DOHH2 (cell line): ENCODE measurements around the gene HECTD1.

Experiments used
- H3F3A ChIP-seq: fragments of 200-600 bp; sonication (generic), shearing (Covaris generic); 2 replicates; pipeline ENCODE4 v1.6.0; 2016; ENCODE audit warnings: antibody characterized with exemption, mild to moderate bottlenecking; ENCODE audit not compliant: control insufficient read depth, insufficient read depth
- H3K27ac ChIP-seq: fragments of 200-600 bp; sonication (generic); 2 replicates; pipeline ENCODE4 v1.5.1; 2014; ENCODE audit warnings: low read depth, mild to moderate bottlenecking, low read length, moderate library complexity
- H3K27me3 ChIP-seq: fragments of 200-600 bp; sonication (generic); 2 replicates; pipeline ENCODE4 v1.6.1; 2014; ENCODE audit warnings: mild to moderate bottlenecking, low read length, mixed read lengths; ENCODE audit not compliant: control insufficient read depth
- H3K36me3 ChIP-seq: fragments of 200-600 bp; sonication (generic); 2 replicates; pipeline ENCODE4 v1.6.1; 2014; ENCODE audit warnings: mild to moderate bottlenecking, low read length, moderate library complexity, mixed read lengths; ENCODE audit not compliant: control insufficient read depth
- H3K4me1 ChIP-seq: fragments of 200-600 bp; sonication (generic); 2 replicates; pipeline ENCODE4 v1.6.1; 2014; ENCODE audit warnings: mild to moderate bottlenecking, low read length, mixed read lengths; ENCODE audit not compliant: control insufficient read depth
- H3K4me2 ChIP-seq: fragments of 200-600 bp; sonication (generic); 2 replicates; pipeline ENCODE4 v1.6.0; 2014; ENCODE audit warnings: mild to moderate bottlenecking, low read length, moderate library complexity
- H3K4me3 ChIP-seq: fragments of 200-600 bp; sonication (generic); 2 replicates; pipeline ENCODE4 v1.5.1; 2014; ENCODE audit warnings: mild to moderate bottlenecking, low read length, mixed read lengths
- H3K79me2 ChIP-seq: fragments of 200-600 bp; sonication (generic); 2 replicates; pipeline ENCODE4 v1.6.1; 2014; ENCODE audit warnings: mild to moderate bottlenecking, low read length, mixed read lengths; ENCODE audit not compliant: control insufficient read depth
- H3K9me2 ChIP-seq: fragments of 200-600 bp; sonication (generic); replicated peaks from 2 replicates; pipeline ENCODE4 v1.6.1; 2014; ENCODE audit warnings: mild to moderate bottlenecking, low read length, mixed read lengths; ENCODE audit not compliant: control insufficient read depth
- H3K9me3 ChIP-seq: fragments of 200-600 bp; sonication (generic); 2 replicates; pipeline ENCODE4 v1.6.1; 2014; ENCODE audit warnings: antibody characterized with exemption, low read length, mixed read lengths; ENCODE audit not compliant: control insufficient read depth, insufficient read depth
- H4K20me1 ChIP-seq: fragments of 200-600 bp; sonication (generic); 2 replicates; pipeline ENCODE4 v1.6.0; 2014; ENCODE audit warnings: low read depth, mild to moderate bottlenecking, antibody characterized with exemption, low read length, moderate library complexity; ENCODE audit not compliant: control insufficient read depth, insufficient read depth
- EZH2phosphoT487 ChIP-seq: fragments of 200-600 bp; sonication (generic); IDR thresholded peaks from 2 replicates; pipeline ENCODE4 v1.6.1; 2017; ENCODE audit warnings: borderline replicate concordance, mild to moderate bottlenecking, antibody characterized with exemption, low read length, moderate library complexity, mixed read lengths
- TF ChIP-seq, protein P1 (sequence below): fragments of 200-600 bp; sonication (generic); IDR thresholded peaks from one replicate; pipeline ENCODE4 v1.5.1; 2014; ENCODE audit warnings: antibody characterized with exemption, mild to moderate bottlenecking, low read depth, low read length; ENCODE audit not compliant: poor library complexity, severe bottlenecking

The HECTD1 gene

DNA sequence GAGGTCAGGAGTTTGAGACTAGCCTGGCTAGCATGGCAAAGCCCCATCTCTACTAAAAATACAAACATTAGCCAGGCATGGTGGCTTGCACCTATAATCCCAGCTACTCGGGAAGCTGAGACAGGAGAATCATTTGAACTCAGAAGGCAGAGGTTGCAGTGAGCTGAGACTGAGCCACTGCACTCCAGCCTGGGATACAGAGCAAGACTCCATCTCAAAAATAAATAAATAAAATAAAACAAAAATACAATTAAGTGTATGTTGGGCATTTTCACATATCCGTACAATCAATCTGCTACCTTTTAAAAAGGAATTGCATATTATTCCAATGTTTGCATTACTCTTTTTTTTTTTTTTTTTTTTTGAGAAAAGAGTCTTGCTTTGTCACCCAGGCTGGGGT, 47.7 kb upstream of the HECTD1 start:
- Histone ChIP-seq H3K79me2 (no peaks in the 10 kb centered on the region), H3K9me2 (no peaks in the 10 kb centered on the region), H3K4me2 (no peak overlapping the region), H3K36me3 (no peaks in the 10 kb centered on the region), H3K27me3 (no peaks in the 10 kb centered on the region), H3K4me1 (no peaks in the 10 kb centered on the region), H3K4me3 (no peak overlapping the region), H4K20me1 (no peaks in the 10 kb centered on the region), H3F3A (no peaks in the 10 kb centered on the region), H3K9me3 (no peaks in the 10 kb centered on the region), H3K27ac (no peak overlapping the region)
- TF ChIP-seq, protein P1, sequence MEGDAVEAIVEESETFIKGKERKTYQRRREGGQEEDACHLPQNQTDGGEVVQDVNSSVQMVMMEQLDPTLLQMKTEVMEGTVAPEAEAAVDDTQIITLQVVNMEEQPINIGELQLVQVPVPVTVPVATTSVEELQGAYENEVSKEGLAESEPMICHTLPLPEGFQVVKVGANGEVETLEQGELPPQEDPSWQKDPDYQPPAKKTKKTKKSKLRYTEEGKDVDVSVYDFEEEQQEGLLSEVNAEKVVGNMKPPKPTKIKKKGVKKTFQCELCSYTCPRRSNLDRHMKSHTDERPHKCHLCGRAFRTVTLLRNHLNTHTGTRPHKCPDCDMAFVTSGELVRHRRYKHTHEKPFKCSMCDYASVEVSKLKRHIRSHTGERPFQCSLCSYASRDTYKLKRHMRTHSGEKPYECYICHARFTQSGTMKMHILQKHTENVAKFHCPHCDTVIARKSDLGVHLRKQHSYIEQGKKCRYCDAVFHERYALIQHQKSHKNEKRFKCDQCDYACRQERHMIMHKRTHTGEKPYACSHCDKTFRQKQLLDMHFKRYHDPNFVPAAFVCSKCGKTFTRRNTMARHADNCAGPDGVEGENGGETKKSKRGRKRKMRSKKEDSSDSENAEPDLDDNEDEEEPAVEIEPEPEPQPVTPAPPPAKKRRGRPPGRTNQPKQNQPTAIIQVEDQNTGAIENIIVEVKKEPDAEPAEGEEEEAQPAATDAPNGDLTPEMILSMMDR = no peak
- TF ChIP-seq EZH2phosphoT487 = no peak

DNA sequence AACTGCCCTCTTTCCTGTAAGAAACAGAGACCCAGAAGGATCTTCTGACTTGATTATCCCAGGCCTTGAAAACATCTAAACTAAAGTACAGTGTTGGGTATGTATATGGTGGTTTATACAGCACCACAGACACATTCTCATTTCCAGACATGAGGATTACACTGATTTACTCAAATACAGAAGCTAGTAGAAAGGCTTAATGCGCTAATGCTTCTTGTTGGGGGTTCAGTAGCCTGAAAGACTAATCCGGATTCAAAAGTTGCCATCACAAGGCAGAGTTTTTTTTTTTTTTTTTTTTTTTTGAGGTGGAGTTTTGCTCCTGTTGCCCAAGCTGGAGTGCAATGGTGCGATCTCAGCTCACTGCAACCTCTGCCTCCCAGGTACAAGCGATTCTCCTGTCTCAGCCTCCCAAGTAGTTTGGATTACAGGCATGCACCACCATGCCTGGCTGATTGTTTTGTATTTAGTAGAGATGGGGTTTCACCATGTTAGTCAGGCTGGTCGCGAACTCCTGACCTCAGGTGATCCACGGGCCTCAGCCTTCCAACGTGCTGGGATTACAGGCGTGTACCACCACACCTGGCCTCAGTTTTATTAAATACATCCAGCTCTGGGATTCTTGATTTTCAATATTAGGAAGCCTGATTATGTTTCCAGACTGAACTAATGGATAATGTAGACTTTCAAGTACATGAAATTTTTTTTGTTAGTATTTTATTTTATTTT, 46.3 kb upstream of the HECTD1 start:
- Histone ChIP-seq H3K36me3 (no peaks in the 10 kb centered on the region), H3K9me3 (no peaks in the 10 kb centered on the region), H3K27ac (no peak overlapping the region)

DNA sequence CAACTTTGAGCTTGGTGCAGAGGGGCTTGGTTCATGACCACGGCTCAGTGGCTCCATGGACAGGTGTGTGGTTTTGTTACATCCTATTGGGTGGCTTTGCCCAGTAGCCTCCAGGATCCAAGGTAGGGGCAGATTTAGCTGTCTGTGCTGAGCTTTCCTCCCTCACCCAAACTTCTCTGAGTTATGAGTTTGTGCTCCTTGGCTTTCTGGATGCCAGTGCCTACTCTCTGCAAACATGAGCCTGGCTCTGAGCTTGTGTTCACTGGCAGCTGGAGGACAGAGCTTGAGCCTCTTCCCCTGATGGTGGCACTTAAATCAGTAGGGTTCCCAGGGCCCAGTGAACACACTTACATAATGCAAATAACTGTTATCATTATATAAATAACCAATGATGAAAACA, 45.3 kb upstream of the HECTD1 start:
- no peak overlapping the region for H3K27ac ChIP-seq
- H3K4me1 ChIP-seq = no peaks in the 10 kb centered on the region
- H3K4me3 ChIP-seq = no peak overlapping the region
- no peak overlapping the region for H3K4me2 ChIP-seq
- no peaks in the 10 kb centered on the region for H4K20me1 ChIP-seq
- H3K27me3 ChIP-seq = no peaks in the 10 kb centered on the region
- H3K79me2 ChIP-seq = no peaks in the 10 kb centered on the region
- no peaks in the 10 kb centered on the region for H3F3A ChIP-seq
- TF ChIP-seq, protein P1 = no peak
- H3K36me3 ChIP-seq = no peaks in the 10 kb centered on the region
- no peaks in the 10 kb centered on the region for H3K9me3 ChIP-seq
- no peaks in the 10 kb centered on the region for H3K9me2 ChIP-seq

More for the DNA sequence above, 46.3 kb upstream of the HECTD1 start:
- TF ChIP-seq, protein P1 = no peak
- TF ChIP-seq EZH2phosphoT487 = no peak
- Histone ChIP-seq H3F3A (no peaks in the 10 kb centered on the region), H4K20me1 (no peaks in the 10 kb centered on the region), H3K79me2 (no peaks in the 10 kb centered on the region), H3K4me1 (no peaks in the 10 kb centered on the region), H3K27me3 (no peaks in the 10 kb centered on the region), H3K4me3 (no peak overlapping the region), H3K9me2 (no peaks in the 10 kb centered on the region), H3K4me2 (no peak overlapping the region)
